Astrocyte (in vitro differentiated cells and primary cell): ENCODE measurements around the gene MBD5. TPM values are rescaled to one million over a fixed set of nuclear protein-coding genes. Genes with fewer than 3 reads are reported as not detected.

Experiments used
- DNase-seq: peaks from one replicate; pipeline ENCODE4 v3.0.0-alpha.2; 2010; ENCODE audit warnings: low read depth
- FAIRE-seq: peaks from 2 replicates; lab custom pipeline; 2011; peaks lifted over from hg19 to GRCh38; lab: Jason Lieb, UNC
- H2AFZ ChIP-seq: 2 replicates; pipeline ENCODE4 v1.6.0; 2012; ENCODE audit warnings: low read depth, low read length, inconsistent platforms
- H3K27ac ChIP-seq: 2 replicates; pipeline ENCODE4 v1.5.1; 2011; ENCODE audit warnings: low read depth, low read length, inconsistent platforms
- H3K27me3 ChIP-seq: 2 replicates; pipeline ENCODE4 v1.6.0; 2011; ENCODE audit warnings: low read length, inconsistent platforms; ENCODE audit not compliant: insufficient read depth
- H3K36me3 ChIP-seq: 2 replicates; pipeline ENCODE4 v1.5.1; 2011; ENCODE audit warnings: low read length, inconsistent platforms; ENCODE audit not compliant: insufficient read depth
- H3K4me1 ChIP-seq: 2 replicates; pipeline ENCODE4 v1.5.1; 2011; ENCODE audit warnings: low read length, inconsistent platforms; ENCODE audit not compliant: insufficient read depth
- H3K4me2 ChIP-seq: 2 replicates; pipeline ENCODE4 v1.6.0; 2012; ENCODE audit warnings: low read length, inconsistent platforms
- H3K4me3 ChIP-seq: 2 replicates; pipeline ENCODE4 v1.5.1; 2011; ENCODE audit warnings: low read depth, mild to moderate bottlenecking, low read length, inconsistent platforms; ENCODE audit not compliant: insufficient read depth
- H3K79me2 ChIP-seq: 2 replicates; pipeline ENCODE4 v1.6.0; 2012; ENCODE audit warnings: mild to moderate bottlenecking, low read length, inconsistent platforms; ENCODE audit not compliant: insufficient read depth
- H3K9ac ChIP-seq: 2 replicates; pipeline ENCODE4 v1.6.0; 2012; ENCODE audit warnings: mild to moderate bottlenecking, low read length, inconsistent platforms
- H3K9me3 ChIP-seq: 2 replicates; pipeline ENCODE4 v1.5.1; 2012; ENCODE audit warnings: low read depth, mild to moderate bottlenecking, low read length, inconsistent platforms; ENCODE audit not compliant: insufficient read depth
- H4K20me1 ChIP-seq: 2 replicates; pipeline ENCODE4 v1.6.0; 2012; ENCODE audit warnings: low read length, inconsistent platforms; ENCODE audit not compliant: insufficient read depth
- H3K27ac Mint-ChIP-seq: one replicate; pipeline ENCODE4 v1.8.0; 2021; ENCODE audit warnings: mild to moderate bottlenecking, mixed read lengths; ENCODE audit not compliant: unreplicated experiment
- H3K27me3 Mint-ChIP-seq: one replicate; pipeline ENCODE4 v1.8.0; 2021; ENCODE audit warnings: low read depth, mixed read lengths; ENCODE audit not compliant: unreplicated experiment
- H3K36me3 Mint-ChIP-seq: one replicate; pipeline ENCODE4 v1.8.0; 2021; ENCODE audit warnings: low read depth, mixed read lengths; ENCODE audit not compliant: unreplicated experiment
- H3K4me1 Mint-ChIP-seq: one replicate; pipeline ENCODE4 v1.8.0; 2021; ENCODE audit warnings: low read depth, mixed read lengths; ENCODE audit not compliant: unreplicated experiment
- H3K4me3 Mint-ChIP-seq: one replicate; pipeline ENCODE4 v1.8.0; 2021; ENCODE audit warnings: mild to moderate bottlenecking, moderate library complexity, mixed read lengths; ENCODE audit not compliant: unreplicated experiment
- H3K9me3 Mint-ChIP-seq: one replicate; pipeline ENCODE4 v1.8.0; 2021; ENCODE audit warnings: mild to moderate bottlenecking, mixed read lengths; ENCODE audit not compliant: unreplicated experiment
- CTCF ChIP-seq: IDR thresholded peaks from 2 replicates; pipeline ENCODE4 v1.5.1; 2011; ENCODE audit warnings: low read depth, mild to moderate bottlenecking, inconsistent platforms, low read length, moderate library complexity; ENCODE audit not compliant: insufficient read depth
- EZH2 ChIP-seq: IDR thresholded peaks from 2 replicates; pipeline ENCODE4 v1.6.1; 2012; ENCODE audit warnings: mild to moderate bottlenecking, low read length, inconsistent platforms; ENCODE audit not compliant: insufficient read depth
- total RNA-seq: library from RNA; stranded (reverse); gene quantifications from 2 replicates; pipeline ENCODE4 v1.2.1, GENCODE V29; 2021

Gene MBD5
- total RNA-seq, 1 donor from 2014 or later: 53.6 TPM

DNA sequence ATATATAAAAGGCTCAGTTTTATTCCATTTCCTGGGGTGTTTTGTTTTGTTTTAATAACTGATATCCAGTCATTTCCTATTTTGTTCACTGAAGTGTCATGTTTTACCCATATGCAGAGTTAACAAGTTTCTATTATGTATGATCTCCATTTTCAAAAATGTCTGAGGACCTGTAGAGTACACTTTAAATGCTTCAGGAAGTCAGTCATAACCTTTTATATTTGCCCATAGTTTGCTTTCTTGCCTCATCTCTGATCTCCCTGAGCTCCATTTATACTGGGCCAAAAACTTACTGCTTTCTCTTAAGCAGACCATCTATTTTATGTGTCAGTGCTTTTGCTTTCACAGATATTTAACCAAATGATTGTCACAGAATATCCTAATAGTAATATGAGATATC is 278.7 kb downstream of the MBD5 start:
- Histone ChIP-seq H3K79me2 (no peaks in the 10 kb centered on the region), H4K20me1 (no peaks in the 10 kb centered on the region), H3K27ac (no peak overlapping the region), H3K27me3 (no peaks in the 10 kb centered on the region), H3K9ac (no peak overlapping the region), H3K9me3 (no peaks in the 10 kb centered on the region), H3K4me2 (no peak overlapping the region), H3K4me1 (peaks cover 12% of the 10 kb centered on the region), H3K36me3 (no peaks in the 10 kb centered on the region), H3K4me3 (no peak overlapping the region), H2AFZ (no peak overlapping the region)
- Mint-ChIP-seq H3K27me3 (no peaks in the 10 kb centered on the region), H3K36me3 (peaks cover 12% of the 10 kb centered on the region), H3K27ac (no peak overlapping the region), H3K4me1 (peaks cover 22% of the 10 kb centered on the region), H3K9me3 (no peaks in the 10 kb centered on the region), H3K4me3 (no peak overlapping the region)
- DNase-seq (no peak), FAIRE-seq (no peak)
- TF ChIP-seq EZH2 (no peak), CTCF (no peak)

DNA sequence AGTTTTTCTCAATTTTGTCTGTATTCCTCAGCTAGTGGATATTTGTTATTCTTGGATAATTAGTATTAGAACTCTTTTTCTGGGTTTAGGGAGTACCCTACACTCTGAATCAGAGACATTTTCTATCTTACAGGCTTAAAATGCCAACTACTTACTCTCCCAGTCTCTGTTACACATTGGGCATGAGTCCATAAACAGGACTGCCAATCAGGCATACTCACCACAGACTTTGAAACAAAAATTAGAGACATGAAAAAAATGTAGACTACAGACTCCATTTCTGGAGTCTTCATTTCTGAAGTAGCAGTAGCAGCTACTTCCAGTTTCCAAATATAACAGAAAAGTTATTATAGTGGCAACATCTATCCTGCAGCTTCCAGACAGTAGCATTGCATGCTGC is 279.7 kb downstream of the MBD5 start:
- H3K27ac Mint-ChIP-seq: peak overlapping the region; percentile 2
- H3K9me3 ChIP-seq: no peaks in the 10 kb centered on the region
- no peak for FAIRE-seq

More for the DNA sequence above, 279.7 kb downstream of the MBD5 start:
- Histone ChIP-seq H3K9ac (no peak overlapping the region), H3K4me2 (no peak overlapping the region), H3K4me1 (peaks cover 12% of the 10 kb centered on the region), H4K20me1 (no peaks in the 10 kb centered on the region), H3K27ac (no peak overlapping the region), H3K79me2 (no peaks in the 10 kb centered on the region), H3K36me3 (no peaks in the 10 kb centered on the region), H2AFZ (no peak overlapping the region), H3K4me3 (no peak overlapping the region), H3K27me3 (no peaks in the 10 kb centered on the region)
- Mint-ChIP-seq H3K27me3 (no peaks in the 10 kb centered on the region), H3K9me3 (no peaks in the 10 kb centered on the region), H3K4me1 (peaks cover 27% of the 10 kb centered on the region), H3K4me3 (no peak overlapping the region), H3K36me3 (peaks cover 12% of the 10 kb centered on the region)
- peak; percentile 56 for DNase-seq
- TF ChIP-seq CTCF (no peak), EZH2 (no peak)
